Memory B cell (primary cell): ENCODE results near the gene ERCC4.
A peak's percentile ranks its signal among the peaks of the same experiment; 100 is the strongest.

Experiments used
- ATAC-seq: fragments of 150-1000 bp; cut with Tn5 transposase; 2 replicates; pipeline ENCODE4 v1.10.0; 2021; ENCODE audit warnings: low read depth, mild to moderate bottlenecking, moderate library complexity
- DNase-seq, 2 donors: peaks; one replicate each; pipeline ENCODE4 v3.0.0; 2022; ENCODE audit warnings: low spot score in 2 of 2
- H3K27ac Mint-ChIP-seq: one replicate; pipeline ENCODE4 v1.8.0; 2022; ENCODE audit warnings: mild to moderate bottlenecking, moderate library complexity, mixed read lengths
- H3K27me3 Mint-ChIP-seq: one replicate; pipeline ENCODE4 v1.8.0; 2022; ENCODE audit warnings: mixed read lengths
- H3K36me3 Mint-ChIP-seq: one replicate; pipeline ENCODE4 v1.8.0; 2022; ENCODE audit warnings: mild to moderate bottlenecking, mixed read lengths
- H3K4me1 Mint-ChIP-seq: one replicate; pipeline ENCODE4 v1.8.0; 2022; ENCODE audit warnings: mixed read lengths
- H3K4me3 Mint-ChIP-seq: one replicate; pipeline ENCODE4 v1.8.0; 2022; ENCODE audit warnings: mild to moderate bottlenecking, moderate library complexity, mixed read lengths
- H3K9me3 Mint-ChIP-seq: one replicate; pipeline ENCODE4 v1.8.0; 2022; ENCODE audit warnings: mixed read lengths

Gene ERCC4

DNA sequence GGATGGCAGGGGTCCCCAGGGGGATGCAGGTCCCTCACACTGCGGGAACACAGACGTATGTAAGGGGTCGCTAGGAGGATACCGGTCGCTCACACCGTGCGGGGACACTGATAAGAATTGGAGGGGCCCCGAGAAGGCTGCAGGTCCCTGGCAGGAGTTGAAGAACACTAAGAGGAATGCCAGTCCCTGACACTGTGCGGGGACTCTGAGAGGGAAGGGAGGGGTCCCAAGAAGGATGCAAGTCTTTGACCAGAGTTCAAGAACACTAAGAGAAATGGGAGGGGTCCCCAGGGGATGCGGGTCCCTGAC, 510 bp downstream of the ERCC4 start:
- H3K9me3 Mint-ChIP-seq: no peaks in the 10 kb centered on the region
- peak overlapping the region; percentile 92 for H3K27ac Mint-ChIP-seq
- peaks cover 2% of the 10 kb centered on the region for H3K36me3 Mint-ChIP-seq
- peaks cover 18% of the 10 kb centered on the region for H3K4me1 Mint-ChIP-seq
- no peak for DNase-seq
- H3K27me3 Mint-ChIP-seq: peaks cover 1% of the 10 kb centered on the region
- peak overlapping the region; percentile 92 for H3K4me3 Mint-ChIP-seq
- no peak for ATAC-seq

DNA sequence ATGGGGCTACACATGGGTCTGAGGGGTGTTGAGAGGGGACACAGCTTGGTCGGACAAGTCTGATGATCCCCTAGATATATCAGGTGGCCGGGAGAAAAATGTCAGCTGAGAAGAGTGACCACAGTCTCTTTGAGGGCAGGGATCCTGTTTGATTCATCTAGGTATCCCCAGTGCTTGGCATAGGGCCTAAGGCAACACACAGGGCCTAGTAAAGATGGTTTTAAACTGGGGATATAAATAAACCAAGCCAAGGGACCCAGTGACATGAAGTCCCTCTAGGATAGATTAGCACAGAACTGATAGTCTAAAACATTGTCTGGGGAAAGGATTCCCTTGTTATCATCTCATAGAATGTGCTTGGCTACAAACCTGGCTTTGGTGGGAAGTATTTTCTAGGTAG, 1.4 kb downstream of the ERCC4 start:
- no peak for ATAC-seq
- no peak for DNase-seq
- Mint-ChIP-seq H3K36me3 (peaks cover 6% of the 10 kb centered on the region), H3K9me3 (no peaks in the 10 kb centered on the region), H3K4me1 (peaks cover 18% of the 10 kb centered on the region), H3K4me3 (peak overlapping the region; percentile 92), H3K27me3 (no peaks in the 10 kb centered on the region), H3K27ac (peak overlapping the region; percentile 92)

GRCh38 chr16:13923703-13924298, 3.8 kb downstream of the ERCC4 start:
- DNase-seq (no peak), ATAC-seq (no peak)
- H3K36me3 Mint-ChIP-seq: peaks cover 6% of the 10 kb centered on the region
- peaks cover 14% of the 10 kb centered on the region for H3K4me1 Mint-ChIP-seq
- no peaks in the 10 kb centered on the region for H3K27me3 Mint-ChIP-seq
- H3K4me3 Mint-ChIP-seq: no peak overlapping the region
- H3K27ac Mint-ChIP-seq: no peak overlapping the region
- H3K9me3 Mint-ChIP-seq: no peaks in the 10 kb centered on the region

GRCh38 chr16:13926464-13926863, 6.5 kb downstream of the ERCC4 start:
- DNase-seq: no peak
- Mint-ChIP-seq H3K36me3 (peaks cover 8% of the 10 kb centered on the region), H3K9me3 (no peaks in the 10 kb centered on the region), H3K4me1 (peaks cover 2% of the 10 kb centered on the region), H3K4me3 (no peak overlapping the region), H3K27ac (no peak overlapping the region), H3K27me3 (no peaks in the 10 kb centered on the region)
- ATAC-seq: no peak

GRCh38 chr16:13926891-13927290, 6.9 kb downstream of the ERCC4 start:
- Mint-ChIP-seq H3K27me3 (no peaks in the 10 kb centered on the region), H3K36me3 (peaks cover 8% of the 10 kb centered on the region), H3K4me1 (peaks cover 2% of the 10 kb centered on the region), H3K9me3 (no peaks in the 10 kb centered on the region), H3K27ac (no peak overlapping the region), H3K4me3 (no peak overlapping the region)
- ATAC-seq: no peak
- DNase-seq: no peak

DNA sequence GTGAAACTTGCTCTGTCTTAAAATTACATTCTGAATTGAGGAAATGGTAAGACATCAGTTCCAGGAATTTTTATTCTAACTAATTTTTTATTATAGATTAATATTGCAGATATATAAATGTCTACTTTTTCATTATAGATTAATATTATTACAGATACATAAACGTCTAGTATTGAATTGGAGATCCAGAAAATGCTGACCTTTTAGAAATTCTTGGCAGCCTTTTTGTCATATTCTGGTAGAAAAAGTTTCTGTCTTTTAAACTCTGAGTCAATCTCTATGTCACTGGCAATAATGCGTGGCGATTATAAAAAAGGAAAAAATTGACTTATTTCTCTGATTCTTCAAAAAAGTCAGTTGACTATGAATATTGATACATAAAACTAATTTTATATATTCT, 8.7 kb downstream of the ERCC4 start:
- no peak overlapping the region for H3K27ac Mint-ChIP-seq
- DNase-seq (no peak), ATAC-seq (no peak)
- H3K4me3 Mint-ChIP-seq: no peak overlapping the region
- H3K4me1 Mint-ChIP-seq: peaks cover 2% of the 10 kb centered on the region
- H3K9me3 Mint-ChIP-seq: no peaks in the 10 kb centered on the region
- H3K27me3 Mint-ChIP-seq: no peaks in the 10 kb centered on the region
- peaks cover 11% of the 10 kb centered on the region for H3K36me3 Mint-ChIP-seq

GRCh38 chr16:13931845-13932244, 11.9 kb downstream of the ERCC4 start:
- DNase-seq (no peak), ATAC-seq (peak; percentile 49)
- Mint-ChIP-seq H3K4me3 (no peak overlapping the region), H3K4me1 (no peaks in the 10 kb centered on the region), H3K36me3 (peaks cover 20% of the 10 kb centered on the region), H3K9me3 (no peaks in the 10 kb centered on the region), H3K27me3 (no peaks in the 10 kb centered on the region), H3K27ac (no peak overlapping the region)

GRCh38 chr16:13935408-13935807, 15.5 kb downstream of the ERCC4 start:
- no peak for ATAC-seq
- H3K36me3 Mint-ChIP-seq: peaks cover 34% of the 10 kb centered on the region
- H3K4me1 Mint-ChIP-seq: no peaks in the 10 kb centered on the region
- no peak for DNase-seq
- H3K27me3 Mint-ChIP-seq: no peaks in the 10 kb centered on the region
- H3K27ac Mint-ChIP-seq: no peak overlapping the region
- H3K4me3 Mint-ChIP-seq: no peak overlapping the region
- no peaks in the 10 kb centered on the region for H3K9me3 Mint-ChIP-seq

GRCh38 chr16:13936155-13936554, 16.2 kb downstream of the ERCC4 start:
- Mint-ChIP-seq H3K27ac (no peak overlapping the region), H3K36me3 (peaks cover 33% of the 10 kb centered on the region), H3K9me3 (no peaks in the 10 kb centered on the region), H3K4me1 (no peaks in the 10 kb centered on the region), H3K4me3 (no peak overlapping the region), H3K27me3 (no peaks in the 10 kb centered on the region)
- DNase-seq: no peak
- ATAC-seq: no peak

- Mint-ChIP-seq H3K27ac (no peak overlapping the region), H3K36me3 (peaks cover 33% of the 10 kb centered on the region), H3K4me3 (no peak overlapping the region), H3K4me1 (no peaks in the 10 kb centered on the region), H3K9me3 (no peaks in the 10 kb centered on the region), H3K27me3 (no peaks in the 10 kb centered on the region)
- DNase-seq: no peak
- no peak for ATAC-seq
Measured at GRCh38 chr16:13936596-13937081, 16.7 kb downstream of the ERCC4 start.

DNA sequence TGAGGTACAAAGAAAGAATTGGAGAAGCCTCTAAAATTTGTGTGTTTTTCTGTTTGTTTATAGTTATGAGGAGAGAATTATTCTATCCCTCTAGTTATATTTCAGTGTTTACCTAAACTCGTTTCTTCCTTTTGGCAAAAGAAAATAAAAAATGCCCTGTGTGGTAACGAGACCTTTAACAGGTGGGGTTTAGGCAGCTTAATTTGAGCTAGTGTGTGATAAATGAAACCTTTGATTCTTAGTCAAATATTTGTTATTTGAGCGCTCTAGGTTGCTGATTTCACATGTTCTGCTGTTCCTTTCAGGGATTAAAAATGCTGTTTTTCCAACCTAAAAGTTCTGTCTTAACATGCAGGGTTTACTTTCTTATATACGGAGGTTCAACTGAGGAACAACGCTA, 17.5 kb downstream of the ERCC4 start:
- no peak overlapping the region for H3K27ac Mint-ChIP-seq
- peaks cover 30% of the 10 kb centered on the region for H3K36me3 Mint-ChIP-seq

GRCh38 chr16:13938480-13938879, 18.5 kb downstream of the ERCC4 start:
- Mint-ChIP-seq H3K4me3 (no peak overlapping the region), H3K9me3 (peaks cover 1% of the 10 kb centered on the region), H3K36me3 (peaks cover 33% of the 10 kb centered on the region), H3K4me1 (peaks cover 3% of the 10 kb centered on the region), H3K27me3 (no peaks in the 10 kb centered on the region), H3K27ac (no peak overlapping the region)
- no peak for DNase-seq
- ATAC-seq: no peak

More for the DNA sequence above, 17.5 kb downstream of the ERCC4 start:
- Mint-ChIP-seq H3K9me3 (no peaks in the 10 kb centered on the region), H3K27me3 (no peaks in the 10 kb centered on the region), H3K4me1 (no peaks in the 10 kb centered on the region), H3K4me3 (no peak overlapping the region)
- no peak for ATAC-seq
- no peak for DNase-seq

- no peak for ATAC-seq
- Mint-ChIP-seq H3K4me1 (peaks cover 3% of the 10 kb centered on the region), H3K36me3 (peaks cover 34% of the 10 kb centered on the region), H3K4me3 (no peak overlapping the region), H3K27me3 (no peaks in the 10 kb centered on the region), H3K9me3 (peaks cover 1% of the 10 kb centered on the region), H3K27ac (no peak overlapping the region)
- DNase-seq: no peak
Measured at GRCh38 chr16:13939821-13940220, 19.9 kb downstream of the ERCC4 start.

DNA sequence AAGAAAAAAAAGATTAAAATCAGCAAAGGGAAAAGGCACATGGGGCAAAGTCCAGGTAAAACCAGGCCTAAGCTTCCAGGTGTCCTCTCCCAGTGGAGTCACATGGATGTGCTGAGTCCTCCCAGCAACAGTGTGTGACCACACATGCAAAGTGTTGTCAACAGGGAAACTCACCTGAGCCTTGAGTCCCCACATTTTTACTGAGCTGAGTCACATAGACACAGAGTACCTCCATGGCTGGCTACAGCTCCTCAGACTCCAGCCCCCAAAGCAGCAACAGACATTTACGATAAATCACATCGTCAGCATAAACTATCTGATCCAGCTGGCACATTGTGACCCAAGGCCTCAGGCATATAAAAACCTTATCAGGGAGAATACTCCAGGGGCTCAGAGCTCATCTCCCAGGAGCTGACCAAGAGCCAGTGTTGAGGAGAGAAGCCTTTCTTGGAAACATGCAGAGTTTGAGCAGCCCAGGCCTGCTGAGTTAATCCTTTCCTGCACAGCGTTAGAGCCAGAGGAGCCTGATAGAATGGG, 20.5 kb downstream of the ERCC4 start:
- no peak for DNase-seq
- Mint-ChIP-seq H3K27me3 (no peaks in the 10 kb centered on the region), H3K27ac (no peak overlapping the region), H3K9me3 (peaks cover 1% of the 10 kb centered on the region), H3K4me3 (no peak overlapping the region), H3K36me3 (peaks cover 33% of the 10 kb centered on the region), H3K4me1 (peaks cover 3% of the 10 kb centered on the region)
- no peak for ATAC-seq

DNA sequence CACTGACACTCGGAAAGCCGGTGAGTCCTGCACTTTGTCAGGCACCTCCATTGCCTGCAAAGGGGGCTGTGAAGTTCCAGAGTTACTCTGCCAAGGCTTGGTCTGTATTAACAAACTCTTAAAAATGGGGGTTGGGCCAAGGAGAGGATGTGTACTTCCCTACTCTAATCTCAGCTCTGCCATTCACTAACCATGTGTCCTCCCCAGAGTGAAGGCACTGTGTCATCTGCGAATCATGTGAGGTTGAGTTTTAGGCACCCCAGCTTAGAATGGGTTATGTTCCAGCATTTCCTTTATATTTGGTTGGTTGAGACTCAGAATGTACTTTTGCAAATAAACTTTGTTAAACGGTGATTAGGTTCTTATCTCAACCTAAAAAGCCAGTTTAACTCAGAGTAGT, 24.9 kb downstream of the ERCC4 start:
- ATAC-seq: no peak
- H3K27ac Mint-ChIP-seq: no peak overlapping the region
- H3K36me3 Mint-ChIP-seq: peaks cover 37% of the 10 kb centered on the region

More for the DNA sequence above, 24.9 kb downstream of the ERCC4 start:
- Mint-ChIP-seq H3K4me3 (no peak overlapping the region), H3K27me3 (no peaks in the 10 kb centered on the region), H3K9me3 (peaks cover 1% of the 10 kb centered on the region), H3K4me1 (peaks cover 3% of the 10 kb centered on the region)
- no peak for DNase-seq
